Activated CD4-positive, alpha-beta T cell treated with anti-CD3 and anti-CD28 coated beads, Interleukin-2, Interleukin-6, amounts not matched to agents 100 ng/mL and 50 ng/mL, durations not matched to agents 16 hours and 8 hours (primary cell): ENCODE measurements around the gene CCNA1.

Experiments used
- DNase-seq: peaks from one replicate; pipeline ENCODE4 v3.0.0-alpha.2; 2020

CCNA1 gene

DNA sequence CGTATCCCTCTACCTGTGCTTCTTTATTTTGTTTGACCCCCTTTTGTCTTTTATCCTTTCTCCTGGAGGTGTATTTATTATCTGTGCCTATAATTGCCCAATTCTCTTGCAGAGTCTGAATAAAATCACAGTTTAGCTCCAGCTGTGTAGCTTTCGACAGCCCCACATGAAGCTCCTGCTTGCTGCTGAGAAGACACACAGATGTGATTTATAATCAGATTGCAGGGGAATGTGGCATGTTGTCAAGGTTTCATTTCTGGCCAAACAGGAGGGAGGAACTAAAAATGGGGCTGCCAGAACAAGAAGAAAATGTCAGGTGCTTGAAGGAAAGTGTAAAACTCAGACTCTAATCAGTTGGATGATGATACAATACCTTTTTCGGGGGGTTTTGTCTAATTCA lies 22.7 kb downstream of the CCNA1 start:
- no peak for DNase-seq

DNA sequence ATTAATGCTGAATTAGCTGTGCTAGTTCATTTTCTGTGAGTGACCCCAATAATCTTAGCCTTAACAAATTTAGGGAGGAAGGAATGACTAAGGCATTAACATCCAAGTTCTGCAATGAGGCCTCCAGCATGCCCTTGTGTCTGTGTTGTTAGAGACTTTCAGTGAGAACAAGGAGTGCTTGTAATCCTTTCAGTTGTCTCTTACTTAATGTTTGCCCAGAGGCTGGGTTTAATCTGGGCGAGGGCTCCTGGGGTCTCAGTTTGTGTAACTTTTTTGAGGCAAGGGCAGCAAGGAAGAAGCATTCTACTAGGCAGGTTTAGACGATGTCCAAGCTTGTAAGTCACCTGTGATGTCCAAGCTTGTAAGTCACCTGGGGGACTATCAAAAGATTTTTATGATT lies 24.3 kb downstream of the CCNA1 start:
- DNase-seq, result no peak

GRCh38 chr13:36461506-36461905 lies 29.2 kb downstream of the CCNA1 start:
- no peak for DNase-seq

GRCh38 chr13:36475468-36475867 lies 43.2 kb downstream of the CCNA1 start:
- DNase-seq, result no peak

- DNase-seq, result no peak
Measured at GRCh38 chr13:36476661-36477060, 44.4 kb downstream of the CCNA1 start.

DNA sequence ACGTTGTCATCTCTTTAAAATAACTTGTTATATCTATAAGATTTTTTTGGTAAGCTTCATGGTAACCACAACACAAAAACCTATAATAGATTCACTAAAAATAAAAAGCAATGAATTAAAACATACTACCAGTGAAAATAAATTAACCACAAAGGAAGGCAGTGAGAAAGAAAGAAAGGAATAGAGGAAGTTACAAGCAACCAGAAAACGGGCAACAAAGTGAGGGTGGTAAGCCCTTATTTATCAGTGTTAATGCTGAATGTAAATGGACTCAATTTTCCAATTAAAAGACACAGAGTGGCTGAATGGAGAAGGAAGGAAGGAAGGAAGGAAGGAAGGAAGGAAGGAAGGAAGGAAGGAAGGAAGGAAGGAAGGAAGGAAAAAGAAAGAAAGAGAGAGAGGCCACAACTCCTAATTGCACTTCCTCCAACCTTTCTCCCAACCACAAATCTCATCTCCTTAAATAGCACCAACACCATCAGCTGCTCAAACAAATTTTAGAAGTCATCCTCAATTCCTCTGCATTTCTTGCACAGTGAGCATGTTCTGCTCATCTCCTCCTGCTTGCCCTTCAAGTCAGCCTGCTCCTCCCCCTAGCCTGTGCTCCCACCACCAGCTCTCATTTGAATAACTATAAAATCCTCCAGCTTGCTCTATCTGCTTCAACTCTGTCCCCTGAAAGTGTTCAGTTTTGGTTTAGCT lies 48.6 kb downstream of the CCNA1 start:
- DNase-seq, result no peak

DNA sequence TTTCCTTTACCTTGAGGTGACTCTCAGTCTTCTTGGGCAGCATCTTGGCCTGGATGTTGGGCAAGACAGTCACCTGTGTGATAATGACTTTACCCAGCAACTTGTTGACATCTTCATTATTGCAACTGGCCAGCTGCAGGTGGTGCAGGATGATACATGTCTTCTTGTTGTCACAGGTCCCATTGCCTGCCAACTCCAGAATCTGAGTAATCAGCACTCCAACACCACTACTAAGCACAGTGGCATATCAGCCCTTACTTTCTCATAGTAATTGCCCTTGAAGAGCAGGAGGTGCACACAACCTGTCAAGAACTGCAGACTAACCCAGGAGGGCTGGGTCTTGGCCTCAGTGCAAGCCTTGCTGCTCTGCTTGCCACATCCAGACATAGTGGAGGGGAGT lies 57.8 kb downstream of the CCNA1 start:
- no peak for DNase-seq
